ENCODE data around the gene RAP1GAP. TPM values are rescaled to one million over a fixed set of nuclear protein-coding genes. Genes with fewer than 3 reads are reported as not detected.

Gene RAP1GAP
- total and polyA plus RNA-seq, 4 donors, result 5.6 to 64.7 (median 28.0) TPM

GRCh38 chr1:21685946-21686678 lies 17.0 kb upstream of the RAP1GAP start:
- Histone ChIP-seq H3K36me3 (ENCODE audit: control insufficient read depth in 4 of 4, insufficient read depth in 4 of 4, low read length in 4 of 4) (peaks cover 23 to 59% (median 45%) of the 10 kb centered on the region in 4 donors), H3K9me3 (ENCODE audit: control insufficient read depth in 4 of 4, insufficient read depth in 3 of 4, low read length in 3 of 4) (peaks cover 0 to 3% (median 0%) of the 10 kb centered on the region in 4 donors)
- 93 to 96% methylated on average over 4 of the region's 4 CpGs for WGBS, 2 donors

DNA sequence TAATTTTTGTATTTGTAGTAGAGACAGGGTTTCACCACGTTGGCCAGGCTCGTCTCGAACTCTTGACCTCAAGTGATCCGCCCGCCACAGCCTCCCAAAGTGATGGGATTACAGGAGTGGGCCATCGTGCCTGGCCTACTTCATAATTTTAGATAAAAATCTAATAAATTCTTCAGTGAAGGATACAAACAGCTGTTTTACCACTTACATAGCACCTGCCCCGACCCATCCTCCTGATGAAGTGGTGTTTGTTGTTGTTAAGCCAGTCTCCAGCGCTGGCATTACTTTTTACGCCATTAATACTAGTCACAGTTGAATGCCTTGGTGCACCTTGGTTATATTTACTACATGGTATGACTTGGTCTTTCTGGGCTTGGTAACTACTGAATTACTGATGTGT lies 12.3 kb upstream of the RAP1GAP start:
- Histone ChIP-seq H3K4me1 (ENCODE audit: control insufficient read depth in 5 of 5, insufficient read depth in 5 of 5, low read length in 5 of 5) (no peaks in the 10 kb centered on the region), H3K9ac (ENCODE audit: insufficient read depth in 1 of 2, low read length in 2 of 2) (no peak overlapping the region), H3K27me3 (ENCODE audit: control insufficient read depth in 3 of 3, insufficient read depth in 3 of 3, low read length in 2 of 3) (no peaks in the 10 kb centered on the region), H3K27ac (ENCODE audit: low read depth in 1 of 2, low read length in 1 of 2) (no peak overlapping the region), H3K9me3 (ENCODE audit: control insufficient read depth in 4 of 4, insufficient read depth in 3 of 4, low read length in 3 of 4) (no peaks in the 10 kb centered on the region), H3K36me3 (ENCODE audit: control insufficient read depth in 4 of 4, insufficient read depth in 4 of 4, low read length in 4 of 4) (peaks cover 21 to 39% (median 26%) of the 10 kb centered on the region in 4 donors), H3K4me3 (no peak overlapping the region)
- ATAC-seq (ENCODE audit: insufficient read depth, low FRiP score) (no peak), DNase-seq (no peak)
- TF ChIP-seq, protein P1, sequence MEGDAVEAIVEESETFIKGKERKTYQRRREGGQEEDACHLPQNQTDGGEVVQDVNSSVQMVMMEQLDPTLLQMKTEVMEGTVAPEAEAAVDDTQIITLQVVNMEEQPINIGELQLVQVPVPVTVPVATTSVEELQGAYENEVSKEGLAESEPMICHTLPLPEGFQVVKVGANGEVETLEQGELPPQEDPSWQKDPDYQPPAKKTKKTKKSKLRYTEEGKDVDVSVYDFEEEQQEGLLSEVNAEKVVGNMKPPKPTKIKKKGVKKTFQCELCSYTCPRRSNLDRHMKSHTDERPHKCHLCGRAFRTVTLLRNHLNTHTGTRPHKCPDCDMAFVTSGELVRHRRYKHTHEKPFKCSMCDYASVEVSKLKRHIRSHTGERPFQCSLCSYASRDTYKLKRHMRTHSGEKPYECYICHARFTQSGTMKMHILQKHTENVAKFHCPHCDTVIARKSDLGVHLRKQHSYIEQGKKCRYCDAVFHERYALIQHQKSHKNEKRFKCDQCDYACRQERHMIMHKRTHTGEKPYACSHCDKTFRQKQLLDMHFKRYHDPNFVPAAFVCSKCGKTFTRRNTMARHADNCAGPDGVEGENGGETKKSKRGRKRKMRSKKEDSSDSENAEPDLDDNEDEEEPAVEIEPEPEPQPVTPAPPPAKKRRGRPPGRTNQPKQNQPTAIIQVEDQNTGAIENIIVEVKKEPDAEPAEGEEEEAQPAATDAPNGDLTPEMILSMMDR (IDR thresholded peaks at IDR 0.05; ENCODE audit: control extremely low read depth, extremely low read depth), result no peak
- WGBS, 2 donors, result 88 to 94% methylated on average over 9 of the region's 9 CpGs

More at GRCh38 chr1:21685946-21686678, 17.0 kb upstream of the RAP1GAP start:
- TF ChIP-seq, protein P1 (IDR thresholded peaks at IDR 0.05; ENCODE audit: control extremely low read depth, extremely low read depth), result no peak
- no peaks in the 10 kb centered on the region for H3K4me1 ChIP-seq (ENCODE audit: control insufficient read depth in 5 of 5, insufficient read depth in 5 of 5, low read length in 5 of 5)
- DNase-seq, result no peak
- no peak overlapping the region for H3K27ac ChIP-seq (ENCODE audit: low read depth in 1 of 2, low read length in 1 of 2)
- no peak for ATAC-seq (ENCODE audit: insufficient read depth, low FRiP score)
- no peak overlapping the region for H3K9ac ChIP-seq (ENCODE audit: insufficient read depth in 1 of 2, low read length in 2 of 2)
- no peaks in the 10 kb centered on the region for H3K27me3 ChIP-seq (ENCODE audit: control insufficient read depth in 3 of 3, insufficient read depth in 3 of 3, low read length in 2 of 3)
- H3K4me3 ChIP-seq, result no peak overlapping the region

DNA sequence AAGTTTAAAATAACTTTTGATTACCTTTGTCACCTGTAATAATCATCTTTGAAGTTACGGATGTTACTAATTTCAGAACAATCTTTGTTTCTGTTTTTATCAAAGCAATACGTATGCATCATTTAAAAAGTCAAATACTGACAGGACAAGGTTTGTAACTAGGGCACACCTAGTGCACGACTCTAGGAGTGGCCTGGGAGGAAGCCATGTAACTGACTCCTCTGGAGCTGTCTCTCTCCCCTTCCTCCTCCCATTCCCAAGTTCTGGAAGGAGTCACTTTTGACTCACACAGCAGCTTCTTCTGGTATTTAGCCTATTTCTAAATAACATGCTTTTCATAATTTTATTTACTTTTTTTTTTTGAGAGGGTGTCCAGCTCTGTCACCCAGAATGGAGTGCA lies 11.8 kb upstream of the RAP1GAP start:
- Histone ChIP-seq H3K4me1 (ENCODE audit: control insufficient read depth in 5 of 5, insufficient read depth in 5 of 5, low read length in 5 of 5) (no peaks in the 10 kb centered on the region), H3K27ac (ENCODE audit: low read depth in 1 of 2, low read length in 1 of 2) (no peak overlapping the region), H3K27me3 (ENCODE audit: control insufficient read depth in 3 of 3, insufficient read depth in 3 of 3, low read length in 2 of 3) (no peaks in the 10 kb centered on the region), H3K9ac (ENCODE audit: insufficient read depth in 1 of 2, low read length in 2 of 2) (no peak overlapping the region), H3K36me3 (ENCODE audit: control insufficient read depth in 4 of 4, insufficient read depth in 4 of 4, low read length in 4 of 4) (peaks cover 16 to 38% (median 24%) of the 10 kb centered on the region in 4 donors), H3K9me3 (ENCODE audit: control insufficient read depth in 4 of 4, insufficient read depth in 3 of 4, low read length in 3 of 4) (no peaks in the 10 kb centered on the region), H3K4me3 (no peak overlapping the region)
- DNase-seq, result no peak
- ATAC-seq (ENCODE audit: insufficient read depth, low FRiP score), result no peak
- 79 to 84% methylated on average over 3 of the region's 3 CpGs for WGBS, 2 donors
- TF ChIP-seq, protein P1 (IDR thresholded peaks at IDR 0.05; ENCODE audit: control extremely low read depth, extremely low read depth), result no peak
